ENCODE measurements around the gene TSLP. TPM values are rescaled to one million over a fixed set of nuclear protein-coding genes. Genes with fewer than 3 reads are reported as not detected.

Gene TSLP
- total RNA-seq, 1 experiment from 2014 or later = 1.3 TPM

GRCh38 chr5:111095982-111096381 lies 24.5 kb downstream of the TSLP start:
- DNase-seq (ENCODE audit: low read depth) = no peak

- DNase-seq (ENCODE audit: low read depth) = no peak
Measured at GRCh38 chr5:111099058-111099778, 27.7 kb downstream of the TSLP start.

- DNase-seq (ENCODE audit: low read depth) = no peak
Measured at GRCh38 chr5:111106320-111106948, 34.9 kb downstream of the TSLP start.

- DNase-seq (ENCODE audit: low read depth) = no peak
Measured at GRCh38 chr5:111107371-111107770, 35.9 kb downstream of the TSLP start.

- no peak for DNase-seq (ENCODE audit: low read depth)
Measured at GRCh38 chr5:111111956-111112355, 40.4 kb downstream of the TSLP start.

GRCh38 chr5:111113678-111114077 lies 42.2 kb downstream of the TSLP start:
- DNase-seq (ENCODE audit: low read depth) = no peak

GRCh38 chr5:111115229-111115628 lies 43.7 kb downstream of the TSLP start:
- no peak for DNase-seq (ENCODE audit: low read depth)

- no peak for DNase-seq (ENCODE audit: low read depth)
Measured at GRCh38 chr5:111116550-111116949, 45.0 kb downstream of the TSLP start.

- no peak for DNase-seq (ENCODE audit: low read depth)
Measured at GRCh38 chr5:111117136-111117535, 45.6 kb downstream of the TSLP start.

- DNase-seq (ENCODE audit: low read depth) = no peak
Measured at GRCh38 chr5:111119221-111119620, 47.7 kb downstream of the TSLP start.

- no peak for DNase-seq (ENCODE audit: low read depth)
Measured at GRCh38 chr5:111119856-111120255, 48.3 kb downstream of the TSLP start.

- DNase-seq (ENCODE audit: low read depth) = no peak
Measured at GRCh38 chr5:111120911-111121310, 49.4 kb downstream of the TSLP start.

GRCh38 chr5:111121926-111122325 lies 50.4 kb downstream of the TSLP start:
- no peak for DNase-seq (ENCODE audit: low read depth)

GRCh38 chr5:111122398-111122797 lies 50.9 kb downstream of the TSLP start:
- no peak for DNase-seq (ENCODE audit: low read depth)

GRCh38 chr5:111124793-111125192 lies 53.3 kb downstream of the TSLP start:
- no peak for DNase-seq (ENCODE audit: low read depth)

GRCh38 chr5:111126896-111127295 lies 55.4 kb downstream of the TSLP start:
- DNase-seq (ENCODE audit: low read depth) = no peak

Other genes with a start within 250 kb of the TSLP start
- 44.7 and 57.3 TPM in 2 replicates for gene WDR36, start 20.6 kb downstream of the TSLP start, total RNA-seq (2014; rRNA removed)
- 0.06 and 0.52 TPM in 2 replicates for gene CAMK4, start 152.7 kb downstream of the TSLP start, total RNA-seq (2014; rRNA removed)

Data from LHCN-M2 (cell line).